Adrenal gland (tissue), 5 donors: ENCODE results near the gene SLC47A1.

ENCODE experiments used
- POLR2A ChIP-seq, 2 donors: fragments of 450-650 bp; IDR thresholded peaks; one replicate each; pipeline ENCODE4 v1.6.1; 2017; ENCODE audit warnings: antibody characterized with exemption in 2 of 2, mild to moderate bottlenecking in 2 of 2, moderate library complexity in 1 of 2
- TF ChIP-seq, protein P1 (sequence below), 6 experiments: fragments of 450-650 bp in 4 of 6; fragments of 200-600 bp in 2 of 6; sonication (generic) in 1 of 6; IDR thresholded peaks; 1 replicate in 5 of 6; 2 replicates in 1 of 6; pipeline versions ENCODE4 v1.5.1 to v1.8.0; 2016 to 2021; ENCODE audit warnings: antibody characterized with exemption in 6 of 6, mild to moderate bottlenecking in 2 of 6, moderate library complexity in 1 of 6
- donor health status: DM: no; HTN: no; CAD: no.

DNA sequence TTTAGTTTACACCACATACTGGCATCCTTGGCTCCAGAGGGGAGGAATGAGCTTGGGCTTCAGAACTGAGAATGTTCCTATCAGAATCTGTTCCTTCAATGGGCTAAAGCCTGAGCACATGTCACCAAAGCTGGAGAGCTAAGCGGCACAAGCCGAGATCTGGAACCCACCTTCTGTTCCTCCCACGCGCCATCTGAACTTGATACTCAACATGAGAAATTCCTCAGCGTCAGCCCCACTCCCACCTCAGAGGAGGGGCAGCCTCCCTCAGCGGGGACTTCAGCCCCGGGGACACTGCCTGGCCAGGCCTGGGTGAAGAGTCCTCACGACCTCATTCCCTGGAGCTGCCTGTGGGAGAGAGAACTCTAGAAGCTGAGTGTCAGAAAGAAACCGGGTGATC, 22.8 kb upstream of the SLC47A1 start:
- TF ChIP-seq, protein P1, sequence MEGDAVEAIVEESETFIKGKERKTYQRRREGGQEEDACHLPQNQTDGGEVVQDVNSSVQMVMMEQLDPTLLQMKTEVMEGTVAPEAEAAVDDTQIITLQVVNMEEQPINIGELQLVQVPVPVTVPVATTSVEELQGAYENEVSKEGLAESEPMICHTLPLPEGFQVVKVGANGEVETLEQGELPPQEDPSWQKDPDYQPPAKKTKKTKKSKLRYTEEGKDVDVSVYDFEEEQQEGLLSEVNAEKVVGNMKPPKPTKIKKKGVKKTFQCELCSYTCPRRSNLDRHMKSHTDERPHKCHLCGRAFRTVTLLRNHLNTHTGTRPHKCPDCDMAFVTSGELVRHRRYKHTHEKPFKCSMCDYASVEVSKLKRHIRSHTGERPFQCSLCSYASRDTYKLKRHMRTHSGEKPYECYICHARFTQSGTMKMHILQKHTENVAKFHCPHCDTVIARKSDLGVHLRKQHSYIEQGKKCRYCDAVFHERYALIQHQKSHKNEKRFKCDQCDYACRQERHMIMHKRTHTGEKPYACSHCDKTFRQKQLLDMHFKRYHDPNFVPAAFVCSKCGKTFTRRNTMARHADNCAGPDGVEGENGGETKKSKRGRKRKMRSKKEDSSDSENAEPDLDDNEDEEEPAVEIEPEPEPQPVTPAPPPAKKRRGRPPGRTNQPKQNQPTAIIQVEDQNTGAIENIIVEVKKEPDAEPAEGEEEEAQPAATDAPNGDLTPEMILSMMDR (IDR thresholded peaks at IDR 0.05) = no peak
- TF ChIP-seq POLR2A (IDR thresholded peaks at IDR 0.05) = no peak
